Fibroblast of skin of abdomen (primary cell): ENCODE measurements around the gene CD70.
"Not testable (repeated sequence)": the region's sequence is repeated elsewhere in the genome, so short reads cannot be mapped to it uniquely, and the experiment has no call there.

Source experiments
- DNase-seq: peaks from one replicate; pipeline ENCODE4 v3.0.0-alpha.2; 2013

The CD70 gene

DNA sequence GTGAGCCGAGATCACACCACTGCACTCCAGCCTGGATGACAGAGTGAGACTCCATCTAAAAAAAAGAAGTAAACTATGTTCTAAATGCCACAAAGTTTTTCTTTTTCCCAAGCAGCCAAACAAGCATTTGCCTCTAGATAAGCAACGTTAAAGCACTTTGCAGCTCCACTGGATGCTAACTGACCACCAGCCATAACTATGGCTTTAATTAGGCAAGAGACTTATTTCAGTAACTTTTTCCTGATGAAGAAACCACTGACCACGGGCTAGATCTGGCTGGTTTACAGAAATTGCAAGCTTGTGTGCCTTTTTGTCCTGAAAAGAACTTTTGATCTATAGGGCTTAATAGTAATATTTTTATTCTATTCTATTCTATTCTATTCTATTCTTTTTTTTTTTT lies 22.1 kb downstream of the CD70 start:
- no peak for DNase-seq

DNA sequence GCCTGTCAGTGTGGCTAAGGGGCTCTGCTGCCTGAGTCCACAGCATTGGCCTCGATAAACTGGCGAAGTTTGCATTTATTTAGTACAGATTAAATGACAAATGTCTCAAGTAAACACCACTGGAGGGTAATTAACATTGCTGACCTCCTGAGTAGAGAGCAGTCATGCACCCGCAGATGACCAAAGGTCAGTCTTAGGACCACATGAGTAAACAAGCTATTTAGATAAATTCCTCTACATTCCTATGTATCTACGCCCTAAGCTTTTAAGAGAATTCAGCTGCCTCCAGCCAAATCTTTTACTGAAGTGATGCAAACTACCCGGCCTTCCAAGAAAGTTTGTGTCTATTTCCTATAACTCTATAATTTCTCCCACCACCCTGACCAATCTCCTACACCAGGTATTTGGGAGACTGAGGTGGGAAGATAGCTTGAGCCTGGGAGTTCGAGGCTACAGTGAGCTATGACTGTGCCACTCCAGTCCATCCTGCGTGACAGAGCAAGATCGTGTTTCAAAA lies 22.9 kb downstream of the CD70 start:
- DNase-seq: no peak

GRCh38 chr19:6566727-6567126 lies 24.2 kb downstream of the CD70 start:
- DNase-seq: not testable (repeated sequence)

DNA sequence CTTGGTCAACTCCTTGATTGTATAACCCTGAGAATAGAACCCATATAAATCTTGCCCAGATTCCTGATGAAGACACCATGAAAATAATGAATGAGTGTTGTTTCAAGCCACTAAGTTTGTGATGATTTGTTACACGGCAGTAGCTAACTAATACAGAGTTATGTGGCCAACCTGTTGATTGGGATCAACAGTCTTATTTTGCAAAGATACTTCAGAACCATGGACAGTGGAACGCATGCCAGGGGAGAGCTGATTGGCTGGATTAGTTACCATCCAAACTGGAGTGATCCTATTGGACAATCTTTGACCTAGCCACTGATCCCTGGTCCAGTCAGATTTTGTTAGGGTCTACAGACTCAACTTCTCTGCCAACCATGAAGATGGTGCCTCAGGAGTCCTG lies 26.6 kb downstream of the CD70 start:
- no peak for DNase-seq

GRCh38 chr19:6562437-6562836 lies 28.5 kb downstream of the CD70 start:
- DNase-seq: not testable (repeated sequence)

DNA sequence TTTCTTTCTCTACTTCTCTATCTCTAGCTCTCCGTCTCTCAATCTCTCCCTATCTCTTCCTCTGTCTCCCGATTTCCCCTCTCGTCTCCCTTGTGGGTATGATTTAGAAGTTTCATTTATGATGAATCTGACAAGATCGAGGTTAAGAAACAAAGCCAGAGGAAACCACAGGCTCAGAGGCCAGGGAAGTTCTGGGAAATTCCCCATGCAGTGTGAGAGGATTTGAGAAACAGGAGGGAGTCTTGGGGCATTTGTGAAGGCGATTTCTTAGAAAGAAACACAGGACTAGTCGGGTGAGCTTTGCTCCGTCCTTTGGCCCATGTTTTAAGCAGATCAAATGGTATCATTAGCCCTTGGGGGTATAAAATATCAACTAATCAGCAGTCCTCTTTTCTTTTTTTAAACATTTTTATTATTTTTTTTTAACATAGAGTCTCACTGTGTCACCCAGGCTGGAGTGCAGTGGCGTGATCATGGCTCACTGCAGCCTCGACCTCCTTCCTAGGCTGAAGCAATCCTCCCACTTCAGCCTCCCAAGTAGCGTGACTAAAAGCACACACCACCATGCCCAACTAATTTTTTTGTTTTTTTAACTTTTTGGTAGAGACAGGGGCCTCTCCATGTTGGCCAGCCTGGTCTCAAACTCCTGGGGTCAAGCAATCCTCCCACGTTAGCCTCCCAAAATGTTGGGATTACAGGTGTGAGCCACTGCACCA lies 34.3 kb downstream of the CD70 start:
- peak; percentile 35 for DNase-seq

GRCh38 chr19:6556043-6556449 lies 34.9 kb downstream of the CD70 start:
- no peak for DNase-seq

DNA sequence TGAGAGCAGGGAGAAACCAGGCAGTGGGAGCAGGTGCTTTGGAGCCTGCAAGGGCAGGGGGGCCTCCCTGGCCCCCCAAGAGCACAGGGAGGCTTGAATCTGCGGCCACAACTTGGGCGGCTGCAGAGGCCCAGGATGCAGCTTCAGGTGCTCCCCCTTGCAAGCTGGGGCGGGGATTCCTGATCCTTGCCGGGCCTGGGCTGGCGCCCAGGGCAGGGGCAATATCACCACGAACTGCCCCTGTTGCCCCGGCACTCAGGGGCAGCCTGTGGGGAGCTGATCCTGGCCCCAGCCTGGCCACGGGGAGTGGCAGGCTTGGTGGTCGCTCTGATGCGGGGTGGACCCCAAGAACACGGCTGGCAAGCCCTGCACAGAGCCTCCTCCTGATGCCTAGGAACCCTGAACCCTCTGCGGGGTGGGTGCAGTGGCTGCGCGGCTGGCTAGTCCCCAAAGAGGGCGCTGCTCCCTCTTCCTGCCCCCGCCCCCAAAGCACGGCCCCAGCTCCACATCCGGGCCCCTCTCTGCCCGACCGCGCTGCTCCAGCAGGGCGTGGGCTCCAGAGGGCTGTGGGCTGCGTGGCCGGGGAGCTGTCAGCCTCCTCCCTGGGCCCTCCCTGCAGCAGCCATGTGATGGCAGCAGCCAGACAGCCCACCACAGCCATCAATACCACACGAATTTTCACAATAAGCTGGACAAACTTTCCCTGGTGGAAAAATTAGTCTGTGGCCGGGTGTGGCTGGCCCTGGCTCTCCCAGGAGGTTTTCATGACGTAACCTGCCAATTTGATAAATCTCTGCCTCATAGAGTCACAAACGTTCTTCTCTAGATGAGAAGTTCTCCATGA lies 39.1 kb downstream of the CD70 start:
- DNase-seq: peak; percentile 16

GRCh38 chr19:6551091-6551490 lies 39.9 kb downstream of the CD70 start:
- no peak for DNase-seq

DNA sequence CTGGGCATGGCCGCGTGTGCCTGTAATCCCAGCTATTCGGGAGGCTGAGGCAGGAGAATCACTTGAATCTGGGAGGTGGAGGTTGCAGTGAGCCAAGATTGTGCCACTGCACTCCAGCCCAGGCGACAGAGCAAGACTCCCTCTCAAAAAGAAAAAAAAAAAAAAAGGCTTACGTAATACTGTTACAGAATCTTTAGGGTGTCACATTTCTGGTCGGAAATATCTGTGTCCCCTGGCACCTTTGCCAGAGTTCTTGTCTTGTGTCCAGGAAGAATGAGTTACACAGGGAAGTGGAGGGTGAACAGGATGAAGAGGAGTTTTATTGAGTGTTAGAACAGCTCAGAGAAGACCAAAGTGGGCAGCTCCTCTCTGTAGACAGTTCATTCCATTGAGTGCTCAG lies 40.3 kb downstream of the CD70 start:
- DNase-seq: not testable (repeated sequence)

DNA sequence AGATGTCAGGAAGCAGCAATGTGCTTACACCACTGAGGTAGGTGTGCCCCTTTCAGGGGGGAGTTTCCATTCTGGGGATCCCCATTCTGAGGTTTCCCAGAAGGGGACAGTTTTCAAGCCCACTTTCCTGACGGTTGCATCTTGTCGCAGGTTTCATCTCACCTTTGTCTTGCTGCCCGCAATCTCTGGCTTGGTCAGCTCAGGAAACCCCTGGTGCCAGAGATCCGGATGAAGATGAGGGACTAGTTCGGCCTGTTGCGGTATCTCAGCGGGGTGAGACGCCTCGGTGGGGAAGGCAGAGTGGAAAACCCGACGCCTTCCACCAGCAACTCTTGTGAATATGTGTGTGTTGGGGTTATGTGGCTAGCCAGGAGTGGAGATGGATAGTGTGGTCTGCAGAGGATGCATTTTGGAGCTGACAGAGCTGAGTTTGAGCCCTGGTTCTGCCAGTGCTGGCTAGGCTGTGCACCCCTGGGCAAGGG lies 47.0 kb downstream of the CD70 start:
- no peak for DNase-seq

- no peak for DNase-seq
Observed at GRCh38 chr19:6540918-6541689, 49.8 kb downstream of the CD70 start.

DNA sequence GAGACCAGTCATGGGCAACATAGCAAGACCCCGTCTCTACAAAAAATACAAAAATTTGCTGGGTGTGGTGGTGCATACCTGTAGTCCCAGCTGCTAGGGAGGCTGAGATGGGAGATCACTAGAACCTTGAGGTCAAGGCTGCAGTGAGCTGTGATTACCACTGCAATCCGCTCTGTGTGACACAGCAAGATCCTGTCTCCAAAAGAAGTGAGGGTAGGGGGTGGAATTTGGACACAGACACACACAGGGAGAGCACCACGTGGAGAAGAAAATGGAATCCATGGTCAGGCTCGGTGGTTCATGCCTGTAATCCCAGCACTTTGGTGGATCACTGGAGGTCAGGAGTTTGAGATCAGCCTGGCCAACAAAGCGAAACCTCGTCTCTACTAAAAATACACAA lies 51.4 kb downstream of the CD70 start:
- no peak for DNase-seq
